AML-193 (cell line): Measurements from ENCODE around the gene ARHGEF7.

Source experiments
- DNase-seq, 2 experiments: peaks; one replicate each; lab custom pipeline; 2025; lab: John Stamatoyannopoulos, UW

ARHGEF7 gene

DNA sequence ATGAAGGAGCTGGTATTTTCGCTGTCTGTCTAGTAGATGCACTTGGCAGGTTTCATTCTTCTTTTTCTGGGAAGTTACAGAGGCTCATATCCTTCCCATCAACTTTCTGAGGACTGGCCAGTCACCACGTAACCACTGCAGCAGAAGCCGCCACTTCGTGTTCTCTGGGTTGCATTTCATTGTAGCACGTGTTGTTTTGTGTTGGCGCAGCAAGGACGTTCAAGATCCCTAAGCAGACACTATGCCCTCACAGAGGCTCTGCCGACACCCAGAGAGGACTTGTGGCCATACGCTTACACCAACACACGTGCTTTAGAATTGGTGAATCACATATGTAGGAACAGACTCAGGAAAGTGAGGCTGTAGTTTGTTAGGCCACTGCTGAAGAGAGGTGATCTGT is 163.1 kb downstream of the ARHGEF7 start:
- no peak for DNase-seq

DNA sequence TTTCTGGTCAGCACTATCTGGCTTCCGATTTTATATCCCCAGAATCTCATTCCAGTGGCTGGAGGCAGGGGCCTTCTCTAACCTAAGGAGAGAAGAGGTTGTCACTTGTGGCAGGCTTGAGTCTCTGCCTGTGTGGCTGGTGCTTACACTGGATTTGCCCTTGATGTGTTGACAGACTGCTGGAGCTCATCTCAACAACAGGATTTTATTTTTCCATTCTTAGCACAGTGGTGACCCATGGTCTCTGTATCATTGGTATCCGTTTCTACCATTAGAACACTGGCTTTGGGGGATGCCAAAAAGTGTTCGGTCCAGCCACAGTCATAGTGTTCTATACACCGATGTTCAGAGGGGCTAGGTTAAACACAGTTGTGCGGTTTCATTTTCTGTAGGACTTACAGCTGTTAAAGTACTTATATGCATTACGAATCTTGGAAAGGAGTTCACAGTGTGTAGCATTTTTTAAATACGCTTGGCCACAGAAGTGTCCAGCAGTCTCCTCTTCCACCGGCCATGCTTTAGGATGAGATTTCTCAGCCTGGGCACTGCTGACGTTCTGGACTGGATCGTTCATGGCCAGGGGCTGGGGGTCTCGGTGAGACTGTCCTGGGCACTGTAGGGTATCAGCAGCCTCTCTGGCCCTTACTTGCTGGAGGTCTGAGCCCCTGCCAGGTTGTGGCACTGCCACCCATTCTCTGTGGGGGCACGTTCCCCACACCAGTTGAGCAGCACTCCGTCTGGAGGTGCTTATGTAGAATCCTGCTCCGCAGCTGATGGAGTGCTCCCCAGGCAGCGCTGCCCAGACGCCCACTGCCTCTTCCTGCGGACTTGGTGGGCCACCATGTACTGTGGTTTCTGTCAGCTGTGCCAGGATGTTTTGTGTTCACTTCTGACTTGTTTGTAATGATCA is 163.9 kb downstream of the ARHGEF7 start:
- DNase-seq, result no peak

DNA sequence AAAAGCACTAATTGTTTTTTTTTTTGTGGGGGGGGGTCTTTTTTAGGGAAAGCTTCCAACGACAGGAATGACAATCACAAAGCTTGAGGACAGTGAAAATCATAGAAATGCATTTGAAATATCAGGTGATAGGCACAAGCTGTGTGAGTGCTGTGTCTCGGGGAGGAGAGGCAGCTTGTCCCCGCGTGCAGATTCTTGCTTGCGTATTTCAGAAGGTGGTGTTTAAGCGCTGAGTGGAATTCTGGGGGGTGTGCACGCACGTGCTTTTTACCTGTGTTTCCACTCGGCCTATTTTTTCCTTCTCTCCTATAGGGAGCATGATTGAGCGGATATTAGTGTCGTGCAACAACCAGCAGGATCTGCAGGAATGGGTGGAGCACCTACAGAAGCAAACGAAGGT is 165.1 kb downstream of the ARHGEF7 start:
- DNase-seq, result no peak

DNA sequence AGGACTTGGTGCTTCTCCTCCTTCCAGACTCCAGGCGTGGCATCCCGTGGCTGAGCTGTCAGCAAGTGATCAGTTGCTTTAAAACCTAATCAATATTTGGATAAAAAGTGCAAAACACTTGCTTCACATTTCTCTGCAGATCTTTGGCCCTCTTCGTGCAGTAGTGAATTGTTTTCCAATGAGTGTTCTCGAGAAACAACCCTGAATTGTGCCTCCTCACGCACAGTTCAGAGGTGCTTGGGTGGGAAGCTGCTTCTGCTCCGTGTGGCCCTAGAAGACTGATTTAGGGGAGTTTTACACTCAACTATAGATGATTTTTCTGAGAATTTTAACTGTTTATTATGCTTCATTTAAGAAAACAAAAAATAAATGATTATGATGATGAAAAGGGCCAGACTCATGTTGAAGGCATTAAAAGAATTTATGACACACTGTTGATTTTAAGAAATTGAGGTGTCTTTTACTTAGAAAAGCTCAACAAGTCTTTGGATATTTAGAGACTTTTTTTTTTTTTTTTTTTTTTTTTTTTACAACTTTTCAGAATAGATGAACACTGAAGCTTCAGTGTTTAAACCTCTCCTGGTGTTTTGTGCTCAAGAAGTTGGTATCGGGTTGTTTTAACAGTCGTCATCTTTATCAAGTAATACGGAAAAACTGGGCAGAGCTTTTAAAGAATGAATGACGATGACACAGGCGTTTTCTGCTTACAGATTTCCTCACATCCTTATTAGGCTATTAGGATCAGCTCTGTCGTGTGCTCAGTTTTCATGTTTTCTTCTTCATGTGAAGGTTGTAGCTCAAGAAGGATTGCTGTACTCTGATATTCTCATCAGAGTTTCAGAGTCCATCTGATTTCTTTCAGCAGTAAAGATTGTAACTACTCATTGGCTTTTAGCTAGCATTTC is 165.8 kb downstream of the ARHGEF7 start:
- no peak for DNase-seq

DNA sequence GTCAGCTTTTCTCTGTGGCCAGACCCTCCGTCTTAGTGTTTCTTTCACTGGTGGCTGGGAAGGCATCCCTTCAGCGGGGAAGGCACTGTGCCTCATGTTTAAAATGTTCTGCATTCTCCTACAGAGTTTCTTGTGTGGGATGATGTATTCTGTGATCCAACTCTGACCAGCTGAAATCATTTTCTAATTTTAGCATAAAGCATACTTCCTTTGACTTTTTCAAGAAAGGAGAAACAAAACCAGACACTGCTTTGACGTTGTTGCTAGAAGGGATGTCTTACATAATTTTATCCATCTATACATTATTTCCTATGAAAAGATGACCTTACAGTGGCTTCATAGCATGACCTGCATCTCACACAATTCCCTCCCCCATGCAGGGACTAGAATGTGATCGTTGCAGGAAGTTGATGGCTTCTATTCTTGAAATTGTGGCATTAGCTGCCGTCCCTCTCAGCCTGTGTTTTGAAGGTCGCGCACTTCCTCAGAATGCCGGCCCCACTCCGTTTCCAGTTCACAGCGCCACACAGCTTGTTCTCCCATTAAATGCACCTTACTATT is 166.7 kb downstream of the ARHGEF7 start:
- no peak for DNase-seq

DNA sequence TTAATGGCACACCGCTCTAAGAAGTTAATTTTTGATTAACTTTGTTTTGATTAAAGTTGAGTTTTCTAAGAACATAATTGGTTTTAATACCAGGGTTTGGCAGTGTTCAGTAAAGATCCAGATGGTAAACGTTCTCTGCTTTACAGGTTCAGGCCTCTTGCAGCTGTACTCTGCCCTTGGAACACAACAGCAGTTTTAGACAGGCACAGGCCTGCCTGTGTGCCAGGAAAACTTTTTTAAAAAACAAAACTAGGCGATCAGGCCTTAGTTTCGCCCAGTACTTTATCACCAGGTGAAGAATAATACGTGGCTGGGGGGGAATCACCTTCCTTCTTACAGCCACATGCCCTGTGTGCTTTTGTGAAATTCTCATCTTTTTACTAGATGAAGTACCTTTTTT is 167.3 kb downstream of the ARHGEF7 start:
- no peak for DNase-seq

DNA sequence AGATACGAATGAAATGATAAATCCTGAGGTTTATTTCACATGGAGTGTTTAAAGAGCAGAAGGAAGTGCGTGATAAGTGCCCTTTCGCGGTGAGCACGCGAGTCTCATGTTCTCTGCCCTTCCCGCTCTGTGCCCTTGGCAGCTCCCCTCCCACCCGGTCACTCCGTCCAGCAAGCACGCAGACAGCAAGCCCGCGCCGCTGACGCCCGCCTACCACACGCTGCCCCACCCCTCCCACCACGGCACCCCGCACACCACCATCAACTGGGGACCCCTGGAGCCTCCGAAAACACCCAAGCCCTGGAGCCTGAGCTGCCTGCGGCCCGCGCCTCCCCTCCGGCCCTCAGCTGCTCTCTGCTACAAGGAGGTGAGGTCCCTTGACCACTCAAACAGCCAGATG is 167.9 kb downstream of the ARHGEF7 start:
- no peak for DNase-seq

DNA sequence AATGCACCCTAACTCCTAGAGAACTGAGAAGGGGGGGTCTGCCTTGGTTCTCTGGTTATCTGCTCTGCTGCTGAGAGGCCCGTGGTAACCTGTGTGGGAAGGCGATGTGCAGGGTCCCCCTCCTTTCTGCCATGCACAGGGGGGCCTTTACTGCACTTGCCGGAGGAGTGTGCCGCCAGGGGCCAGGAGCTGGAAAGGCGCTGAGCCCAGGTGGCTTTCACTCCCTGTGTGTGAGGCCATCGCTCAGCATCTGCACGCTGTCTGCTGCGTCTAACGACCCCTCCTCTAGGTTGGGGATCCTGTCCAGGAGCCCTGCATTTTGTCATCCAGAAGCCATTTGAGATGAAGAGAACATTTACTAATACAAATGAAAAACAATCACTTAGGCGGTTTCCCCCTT is 168.3 kb downstream of the ARHGEF7 start:
- no peak for DNase-seq

DNA sequence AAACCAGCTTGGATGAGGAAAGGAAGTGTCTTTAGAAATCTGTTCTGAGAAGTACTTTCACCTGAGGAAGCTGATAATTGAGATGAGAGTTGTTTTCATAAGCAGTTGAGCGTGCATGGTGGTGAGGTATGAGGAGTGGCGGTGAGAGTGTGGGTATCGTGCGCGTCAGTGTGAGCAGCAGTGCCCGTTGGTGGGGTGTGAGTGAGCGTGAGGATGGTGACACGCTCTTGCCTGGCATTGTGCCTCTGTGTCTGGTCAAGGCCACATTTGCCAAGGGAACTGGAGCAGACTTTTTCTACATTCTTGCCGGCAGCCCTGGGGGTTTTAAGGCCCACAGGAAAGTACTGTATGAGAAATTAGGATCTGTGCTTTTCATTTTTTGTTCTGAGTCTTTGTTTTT is 168.9 kb downstream of the ARHGEF7 start:
- DNase-seq, result no peak

DNA sequence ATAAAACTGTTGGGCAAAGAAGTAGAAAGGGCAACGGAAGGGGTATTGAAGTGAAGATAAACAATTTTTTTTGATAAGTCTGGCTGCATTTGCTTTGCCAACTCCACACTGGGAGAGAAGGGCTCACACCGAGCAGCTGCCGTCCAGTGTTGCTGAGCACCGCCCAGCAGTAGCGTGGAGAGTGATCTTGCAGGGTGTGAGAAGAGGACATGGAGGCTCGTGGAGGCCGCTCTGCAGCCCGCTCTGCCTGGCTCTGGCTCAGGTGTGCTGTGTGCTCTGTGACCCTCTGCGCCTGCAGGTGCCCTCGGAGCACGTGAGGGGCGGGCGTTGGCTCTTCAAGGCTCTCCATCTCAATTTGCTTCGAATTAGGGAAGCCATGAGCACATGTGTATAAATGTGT is 169.5 kb downstream of the ARHGEF7 start:
- no peak for DNase-seq

DNA sequence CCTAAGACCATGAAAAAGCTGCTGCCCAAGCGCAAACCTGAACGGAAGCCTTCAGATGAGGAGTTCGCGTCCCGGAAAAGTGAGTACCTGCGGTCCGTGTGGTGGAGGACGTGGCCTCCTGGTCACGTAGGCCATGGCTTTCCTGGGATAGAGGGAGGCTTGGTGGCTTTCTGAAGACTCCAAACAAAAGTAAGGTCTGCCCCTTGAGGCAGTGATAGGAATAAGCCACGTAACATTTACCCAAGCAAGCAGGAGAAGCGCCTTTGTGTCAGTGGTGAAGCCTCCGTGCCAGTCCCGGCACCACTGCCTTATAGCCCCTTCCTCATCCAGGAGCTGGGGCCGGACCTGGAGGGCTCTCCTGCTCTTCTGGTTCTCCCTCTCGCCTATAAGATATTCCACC is 171.1 kb downstream of the ARHGEF7 start:
- DNase-seq, result no peak

DNA sequence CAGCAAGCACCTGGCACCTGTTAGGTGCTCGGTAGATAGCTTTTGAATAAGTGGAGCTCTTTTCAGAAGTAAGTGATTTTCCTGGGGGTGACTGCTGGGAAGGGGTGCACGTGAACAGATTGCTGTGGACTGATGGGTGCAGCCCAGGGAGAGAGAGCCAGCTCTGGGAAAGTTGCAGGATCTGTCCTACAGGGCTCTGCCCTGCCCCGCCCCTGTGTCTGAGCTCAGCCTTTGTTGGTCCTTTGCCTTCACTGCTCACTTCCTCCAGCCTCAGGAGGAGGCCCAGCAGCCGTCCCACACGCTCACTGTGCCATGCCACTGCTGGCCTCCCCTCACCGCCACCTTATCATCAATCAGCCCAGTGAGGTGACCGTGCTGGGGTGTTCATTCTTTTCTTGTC is 171.6 kb downstream of the ARHGEF7 start:
- DNase-seq, result no peak

DNA sequence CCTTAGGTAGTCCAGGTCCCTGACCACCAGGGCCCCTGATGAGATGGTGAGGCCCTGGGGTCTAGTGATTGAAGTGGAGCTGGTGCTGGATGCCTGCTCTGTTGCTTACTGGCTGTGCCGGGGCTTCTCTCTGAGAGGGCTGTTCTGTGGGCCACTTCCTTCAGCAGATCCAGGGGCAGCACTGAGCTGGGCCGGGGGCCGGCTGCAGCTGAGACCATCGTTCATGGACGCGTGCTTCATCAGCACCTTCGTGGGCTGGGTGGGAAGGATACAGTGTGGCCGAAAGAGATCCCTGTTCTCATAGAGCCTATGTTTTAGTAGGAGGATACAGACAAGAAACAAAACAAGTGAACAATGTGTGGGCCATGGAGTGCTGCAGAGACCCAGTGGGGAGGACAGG is 172.1 kb downstream of the ARHGEF7 start:
- DNase-seq, result no peak

DNA sequence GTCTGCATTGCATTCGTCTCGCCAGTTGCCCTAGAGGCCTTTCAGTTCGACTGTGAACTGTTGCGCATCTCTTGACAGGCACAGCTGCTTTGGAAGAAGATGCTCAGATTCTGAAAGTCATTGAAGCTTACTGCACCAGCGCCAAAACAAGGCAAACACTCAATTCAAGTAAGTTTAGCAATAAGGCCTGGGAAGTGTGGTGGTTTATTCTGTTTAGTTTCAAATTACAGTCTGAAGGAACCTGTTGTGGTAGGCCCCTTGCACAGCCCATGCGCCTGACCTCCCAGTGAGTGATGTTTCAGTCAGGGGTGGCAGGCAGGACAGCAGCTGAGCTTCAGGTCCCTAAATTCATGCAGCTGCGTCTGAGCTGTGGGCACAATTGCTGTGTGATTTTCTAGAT is 173.2 kb downstream of the ARHGEF7 start:
- no peak for DNase-seq

DNA sequence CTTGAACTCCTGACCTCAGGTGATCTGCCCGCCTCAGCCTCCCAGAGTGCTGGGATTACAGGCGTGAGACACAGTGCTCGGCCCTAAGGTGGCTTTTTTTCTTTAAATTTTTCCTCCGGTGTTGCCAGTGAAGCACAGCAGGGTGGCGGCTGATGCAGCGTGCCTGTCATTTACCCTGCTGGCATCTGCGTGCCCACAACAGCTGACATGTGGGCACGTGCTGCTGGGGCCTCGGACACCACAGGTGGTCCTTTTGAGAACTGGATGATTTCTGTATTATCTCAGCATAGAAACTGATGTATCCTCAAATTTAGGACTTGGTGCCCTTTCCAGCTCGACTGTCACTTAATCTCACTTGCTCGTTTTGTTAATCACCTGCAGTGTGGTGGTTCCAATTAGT is 174.1 kb downstream of the ARHGEF7 start:
- no peak for DNase-seq

DNA sequence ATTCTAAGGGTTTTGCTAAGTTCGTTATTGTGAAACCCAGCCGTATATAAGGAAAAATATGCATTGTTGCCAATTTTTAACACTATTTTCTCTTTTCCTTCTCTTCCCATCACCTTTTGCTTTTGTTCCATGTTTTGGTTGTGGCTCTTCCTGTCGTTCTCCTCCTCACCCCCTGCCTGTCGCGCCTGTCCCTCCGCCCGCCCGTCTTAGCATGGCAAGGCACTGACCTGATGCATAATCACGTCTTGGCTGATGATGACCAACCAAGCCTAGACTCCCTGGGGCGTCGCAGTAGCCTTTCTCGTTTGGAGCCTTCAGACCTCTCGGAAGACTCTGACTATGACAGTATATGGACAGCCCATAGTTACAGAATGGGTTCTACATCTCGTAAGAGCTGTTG is 176.8 kb downstream of the ARHGEF7 start:
- no peak for DNase-seq

DNA sequence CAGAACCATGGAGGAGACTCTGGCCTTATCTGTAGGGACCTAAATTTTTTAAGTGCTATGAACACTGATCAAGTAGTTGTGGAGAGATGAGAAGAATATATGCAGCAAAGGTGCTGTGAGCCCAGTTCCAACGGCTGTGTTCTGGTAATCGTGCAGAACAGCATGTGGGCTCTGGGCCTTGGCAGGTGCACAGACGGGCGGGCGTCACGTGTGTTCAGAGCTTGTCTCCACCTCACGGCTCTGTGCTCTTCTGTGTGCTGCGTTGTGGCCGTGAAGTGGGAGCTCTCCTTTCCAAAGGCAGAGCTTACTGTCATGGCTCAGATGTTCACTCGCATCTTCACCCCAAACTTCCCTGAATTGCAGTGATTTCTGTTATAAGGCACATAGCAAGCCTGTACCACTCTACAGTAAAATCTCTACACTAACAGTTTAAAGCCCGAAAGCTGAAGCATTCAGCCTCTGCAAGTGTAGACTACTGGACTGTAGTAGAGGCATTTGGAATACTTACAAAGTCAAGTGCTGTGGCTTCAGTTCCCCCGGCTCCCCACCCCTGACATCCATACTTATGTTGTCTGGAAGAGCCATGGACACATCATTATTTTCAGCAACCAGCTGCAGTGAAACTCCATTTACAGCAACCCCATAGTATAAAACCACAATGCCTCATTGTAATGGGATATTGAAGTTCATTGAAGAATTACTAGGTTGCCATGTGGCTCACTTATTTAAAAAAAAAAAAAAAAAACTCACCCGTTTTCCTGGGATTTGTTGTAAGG is 177.8 kb downstream of the ARHGEF7 start:
- DNase-seq, result no peak

DNA sequence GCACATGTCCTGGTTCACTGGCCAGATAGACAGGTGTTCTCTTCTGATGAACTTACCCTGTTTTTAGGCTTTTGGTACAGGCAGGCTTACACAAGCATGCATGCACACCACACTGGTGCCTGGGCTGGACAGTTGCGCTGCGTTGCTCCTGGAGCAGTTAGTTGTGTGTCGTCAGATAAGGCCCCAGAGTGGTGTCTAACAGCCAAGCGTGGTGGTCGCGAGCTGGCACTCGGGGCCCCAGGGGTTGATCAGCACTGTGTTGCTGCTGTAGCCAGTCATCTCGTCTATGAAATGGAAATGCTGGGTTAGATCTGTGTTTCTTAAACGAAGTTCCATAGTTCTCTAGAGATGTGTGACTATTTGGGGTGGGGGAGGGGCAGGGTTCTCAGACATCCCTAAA is 180.8 kb downstream of the ARHGEF7 start:
- DNase-seq, result no peak

DNA sequence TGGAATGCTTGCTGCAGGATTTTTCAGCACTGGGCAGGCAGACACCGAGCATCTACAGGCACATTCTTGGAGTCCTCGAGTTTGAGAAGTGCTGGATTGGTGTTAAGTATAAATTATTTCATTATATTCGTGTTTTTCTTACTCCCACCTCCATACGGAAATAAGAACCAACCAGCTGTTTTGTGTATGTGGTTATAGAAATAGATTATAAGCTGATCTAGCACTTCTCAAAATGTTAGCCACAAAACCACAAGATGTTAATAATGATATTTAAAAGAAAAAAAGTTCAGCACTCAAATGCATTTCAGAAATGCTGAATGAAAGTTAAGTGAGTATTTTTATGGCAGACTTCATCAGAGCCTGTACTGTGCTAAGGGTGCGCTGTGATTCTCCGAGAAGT is 181.3 kb downstream of the ARHGEF7 start:
- DNase-seq, result no peak

DNA sequence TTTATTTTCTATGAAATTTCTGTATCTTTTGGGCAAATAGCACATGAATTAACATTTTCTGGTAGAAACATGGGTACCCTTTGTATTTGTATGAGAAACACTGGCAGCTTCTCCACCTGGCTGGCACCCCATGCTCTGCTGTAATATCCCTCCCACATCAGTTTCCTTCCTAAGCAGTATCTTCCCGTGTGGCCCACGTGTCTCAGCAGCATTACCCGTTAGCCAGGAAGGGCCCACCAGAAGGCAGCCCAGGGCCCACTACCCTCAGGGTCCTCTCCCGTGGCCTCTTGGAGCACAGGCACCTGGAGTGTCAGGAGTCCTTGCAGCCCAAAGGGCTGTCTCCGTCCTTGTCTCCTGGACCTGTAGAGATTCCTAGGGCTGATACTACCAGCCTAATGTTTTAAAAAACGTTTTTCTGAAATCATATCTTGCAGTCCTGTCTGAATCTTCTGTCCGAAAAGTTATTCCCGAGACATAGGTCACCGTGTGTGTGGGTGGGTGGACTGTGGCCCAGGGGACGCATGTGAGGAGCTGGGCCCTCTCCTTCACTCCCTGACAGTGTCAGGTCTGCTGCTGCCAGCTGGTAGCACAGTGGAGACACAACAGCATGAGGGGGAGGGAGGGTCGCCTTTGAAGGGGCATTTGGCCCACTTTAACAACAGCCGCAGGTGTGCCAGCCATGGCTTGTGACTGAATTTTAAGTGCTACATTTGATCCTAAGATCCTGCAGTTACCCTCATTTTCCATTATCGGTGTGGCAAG is 183.3 kb downstream of the ARHGEF7 start:
- DNase-seq, result no peak

DNA sequence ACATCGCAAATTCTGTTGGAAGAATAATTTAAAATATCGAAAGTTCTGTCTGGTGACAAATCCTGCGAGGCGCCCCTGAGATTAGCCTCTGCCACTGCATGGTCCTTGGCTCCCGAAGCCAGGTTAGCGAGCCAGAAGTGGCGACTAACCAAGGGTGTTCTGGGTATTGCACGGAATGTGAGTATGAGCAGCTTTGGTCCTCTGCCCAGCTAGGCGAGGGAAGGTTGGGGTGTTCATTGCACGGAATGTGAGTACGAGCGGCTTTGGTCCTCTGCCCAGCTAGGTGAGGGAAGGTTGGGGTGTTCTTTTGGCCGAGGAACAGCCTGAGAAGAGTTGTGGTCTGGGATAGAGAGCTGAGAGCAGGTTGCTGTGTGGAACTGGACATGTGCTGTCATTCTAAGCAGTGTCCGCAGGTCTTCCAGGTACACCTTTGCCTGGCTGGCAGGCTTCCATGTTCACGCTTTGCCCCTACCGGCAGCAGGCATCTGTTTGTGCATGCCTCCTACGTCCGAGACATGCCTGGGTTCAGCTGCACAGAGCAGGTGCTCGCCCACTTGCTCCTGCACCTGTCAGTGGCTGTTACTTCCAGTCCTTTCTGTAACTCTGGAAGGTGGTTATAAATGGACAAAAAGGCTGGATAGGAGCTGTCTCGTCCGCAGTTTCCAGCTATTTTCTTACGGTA is 187.1 kb downstream of the ARHGEF7 start:
- no peak for DNase-seq
